ENCODE data around the gene ALB. TPM values are rescaled to one million over a fixed set of nuclear protein-coding genes. Genes with fewer than 3 reads are reported as not detected.

Gene ALB
- total RNA-seq, 4 donors from 2014 or later: 84.5 TPM; not detected in 3

- 89% methylated on average over 4 of the region's 5 CpGs for WGBS
- Histone ChIP-seq H3K36me3 (no peaks in the 10 kb centered on the region), H3K27ac (no peak overlapping the region), H3K9me3 (no peaks in the 10 kb centered on the region), H3K4me1 (no peaks in the 10 kb centered on the region), H3K4me3 (no peak overlapping the region), H3K27me3 (no peaks in the 10 kb centered on the region)
- no peak for DNase-seq (ENCODE audit: low spot score in 2 of 2)
- no peak for TF ChIP-seq EP300 (IDR thresholded peaks at IDR 0.05)
- no peak for TF ChIP-seq CTCF (IDR thresholded peaks at IDR 0.05)
- no peak for TF ChIP-seq POLR2A (IDR thresholded peaks at IDR 0.05)
- no peak for TF ChIP-seq POLR2AphosphoS5 (IDR thresholded peaks at IDR 0.05)
Observed at GRCh38 chr4:73456177-73457022, 52.3 kb downstream of the ALB start.

GRCh38 chr4:73458184-73459047 is 54.3 kb downstream of the ALB start:
- WGBS: 86% methylated on average over 4 of the region's 4 CpGs

GRCh38 chr4:73459048-73459421 is 54.9 kb downstream of the ALB start:
- no peak overlapping the region for H3K27ac ChIP-seq
- no peaks in the 10 kb centered on the region for H3K27me3 ChIP-seq
- TF ChIP-seq EP300 (IDR thresholded peaks at IDR 0.05) (no peak), CTCF (IDR thresholded peaks at IDR 0.05) (no peak), POLR2A (IDR thresholded peaks at IDR 0.05) (no peak), POLR2AphosphoS5 (IDR thresholded peaks at IDR 0.05) (no peak)
- no peaks in the 10 kb centered on the region for H3K9me3 ChIP-seq
- no peaks in the 10 kb centered on the region for H3K4me1 ChIP-seq
- no peak overlapping the region for H3K4me3 ChIP-seq
- no peaks in the 10 kb centered on the region for H3K36me3 ChIP-seq
- DNase-seq (ENCODE audit: low spot score in 2 of 2): no peak
- WGBS: 62% methylated on average over 3 of the region's 3 CpGs

More at GRCh38 chr4:73458184-73459047, 54.3 kb downstream of the ALB start:
- no peak for TF ChIP-seq CTCF (IDR thresholded peaks at IDR 0.05)
- TF ChIP-seq POLR2A (IDR thresholded peaks at IDR 0.05): no peak
- TF ChIP-seq POLR2AphosphoS5 (IDR thresholded peaks at IDR 0.05): no peak
- TF ChIP-seq EP300 (IDR thresholded peaks at IDR 0.05): no peak
- Histone ChIP-seq H3K27ac (no peak overlapping the region), H3K4me1 (no peaks in the 10 kb centered on the region), H3K36me3 (no peaks in the 10 kb centered on the region), H3K27me3 (no peaks in the 10 kb centered on the region), H3K9me3 (no peaks in the 10 kb centered on the region), H3K4me3 (no peak overlapping the region)
- no peak for DNase-seq (ENCODE audit: low spot score in 2 of 2)

- no peak for DNase-seq (ENCODE audit: low spot score in 2 of 2)
- Histone ChIP-seq H3K4me3 (no peak overlapping the region), H3K36me3 (no peaks in the 10 kb centered on the region), H3K4me1 (no peaks in the 10 kb centered on the region), H3K27ac (no peak overlapping the region), H3K27me3 (no peaks in the 10 kb centered on the region), H3K9me3 (no peaks in the 10 kb centered on the region)
- TF ChIP-seq EP300 (IDR thresholded peaks at IDR 0.05): no peak
- no peak for TF ChIP-seq POLR2AphosphoS5 (IDR thresholded peaks at IDR 0.05)
- TF ChIP-seq CTCF (IDR thresholded peaks at IDR 0.05): no peak
- no peak for TF ChIP-seq POLR2A (IDR thresholded peaks at IDR 0.05)
- WGBS: 87% methylated on average over 4 of the region's 4 CpGs
Observed at GRCh38 chr4:73460913-73461522, 56.9 kb downstream of the ALB start.
